Cardiac muscle cell (in vitro differentiated cells and primary cell): ENCODE measurements around the gene WASF1. TPM values are rescaled to one million over a fixed set of nuclear protein-coding genes. Genes with fewer than 3 reads are reported as not detected.

Experiments used
- DNase-seq, 2 donors: peaks; one replicate each; pipeline versions ENCODE4 v3.0.0 to v3.0.0-alpha.2; 2010 to 2017; ENCODE audit warnings: low read depth in 1 of 2, low spot score in 1 of 2
- H3K27ac ChIP-seq: fragments of 200-600 bp; sonication (generic); 2 replicates; pipeline ENCODE4 v1.5.1; 2016
- H3K27me3 ChIP-seq: fragments of 200-600 bp; sonication (generic); 2 replicates; pipeline ENCODE4 v1.6.0; 2016; ENCODE audit warnings: control low read depth
- H3K36me3 ChIP-seq: fragments of 200-600 bp; sonication (generic); 2 replicates; pipeline ENCODE4 v1.5.1; 2016; ENCODE audit warnings: control low read depth
- H3K4me1 ChIP-seq: fragments of 200-600 bp; sonication (generic); 2 replicates; pipeline ENCODE4 v1.8.1; 2017; ENCODE audit warnings: low read depth, mild to moderate bottlenecking, mixed run types
- H3K4me3 ChIP-seq: fragments of 200-600 bp; sonication (generic); 2 replicates; pipeline ENCODE4 v1.5.1; 2016; ENCODE audit warnings: mild to moderate bottlenecking
- H3K9me3 ChIP-seq: fragments of 200-600 bp; sonication (generic); 2 replicates; pipeline ENCODE4 v1.5.1; 2017; ENCODE audit warnings: low read depth, mild to moderate bottlenecking, control low read depth
- polyA plus RNA-seq: library from polyadenylated mRNA; unstranded; fragments of >200 nt; fragmentation: Nextera tagmentation; extraction: Ambion mirVana; gene quantifications from 2 replicates; pipeline ENCODE4 v1.2.1, GENCODE V29; 2016
- total RNA-seq: library from RNA; depleted of rRNA; stranded (reverse); fragments of >200 nt; gene quantifications from 2 replicates; pipeline ENCODE4 v1.2.3, GENCODE V29; 2016
- TF ChIP-seq, protein P1 (sequence below): IDR thresholded peaks from 2 replicates; pipeline ENCODE4 v1.5.1; 2012; ENCODE audit warnings: low read depth, mild to moderate bottlenecking, low read length

Gene WASF1
- total and polyA plus RNA-seq, 2 experiments from 2014 or later = 46.3 to 70.9 TPM

DNA sequence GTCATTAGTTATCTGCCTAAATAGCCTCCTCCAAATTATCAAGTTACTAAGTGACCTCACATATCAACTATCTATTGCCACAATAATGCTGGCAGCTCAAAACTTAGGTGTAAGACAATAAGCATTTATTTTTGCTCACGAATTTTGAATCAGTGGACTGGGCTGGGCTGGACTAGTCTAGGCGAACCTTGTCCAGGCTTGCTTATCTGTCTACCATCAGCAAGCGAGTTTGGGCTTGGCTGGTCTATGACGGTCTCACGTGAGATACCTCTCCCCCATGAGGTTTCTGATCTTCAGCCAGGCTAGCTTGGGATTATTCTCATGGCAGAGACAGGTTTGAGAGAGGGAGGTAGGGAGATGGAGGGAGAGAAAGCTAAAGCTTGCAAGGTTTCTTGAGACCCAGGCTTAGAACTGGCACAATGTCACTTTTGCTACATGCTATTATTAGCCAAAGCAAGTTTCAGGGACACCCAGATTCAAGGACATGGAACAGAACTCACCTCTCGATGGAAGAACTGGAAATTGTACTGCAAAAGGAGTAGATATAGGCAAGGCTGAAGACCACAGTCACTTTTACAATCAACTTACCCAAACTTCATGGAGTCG is 80.9 kb downstream of the WASF1 start:
- H3K36me3 ChIP-seq = peaks cover 19% of the 10 kb centered on the region
- H3K27me3 ChIP-seq = no peaks in the 10 kb centered on the region
- no peak overlapping the region for H3K4me3 ChIP-seq
- peaks cover 21% of the 10 kb centered on the region for H3K4me1 ChIP-seq
- TF ChIP-seq, protein P1, sequence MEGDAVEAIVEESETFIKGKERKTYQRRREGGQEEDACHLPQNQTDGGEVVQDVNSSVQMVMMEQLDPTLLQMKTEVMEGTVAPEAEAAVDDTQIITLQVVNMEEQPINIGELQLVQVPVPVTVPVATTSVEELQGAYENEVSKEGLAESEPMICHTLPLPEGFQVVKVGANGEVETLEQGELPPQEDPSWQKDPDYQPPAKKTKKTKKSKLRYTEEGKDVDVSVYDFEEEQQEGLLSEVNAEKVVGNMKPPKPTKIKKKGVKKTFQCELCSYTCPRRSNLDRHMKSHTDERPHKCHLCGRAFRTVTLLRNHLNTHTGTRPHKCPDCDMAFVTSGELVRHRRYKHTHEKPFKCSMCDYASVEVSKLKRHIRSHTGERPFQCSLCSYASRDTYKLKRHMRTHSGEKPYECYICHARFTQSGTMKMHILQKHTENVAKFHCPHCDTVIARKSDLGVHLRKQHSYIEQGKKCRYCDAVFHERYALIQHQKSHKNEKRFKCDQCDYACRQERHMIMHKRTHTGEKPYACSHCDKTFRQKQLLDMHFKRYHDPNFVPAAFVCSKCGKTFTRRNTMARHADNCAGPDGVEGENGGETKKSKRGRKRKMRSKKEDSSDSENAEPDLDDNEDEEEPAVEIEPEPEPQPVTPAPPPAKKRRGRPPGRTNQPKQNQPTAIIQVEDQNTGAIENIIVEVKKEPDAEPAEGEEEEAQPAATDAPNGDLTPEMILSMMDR = no peak
- H3K9me3 ChIP-seq = no peaks in the 10 kb centered on the region
- peak overlapping the region; percentile 61 for H3K27ac ChIP-seq
- DNase-seq = no peak

DNA sequence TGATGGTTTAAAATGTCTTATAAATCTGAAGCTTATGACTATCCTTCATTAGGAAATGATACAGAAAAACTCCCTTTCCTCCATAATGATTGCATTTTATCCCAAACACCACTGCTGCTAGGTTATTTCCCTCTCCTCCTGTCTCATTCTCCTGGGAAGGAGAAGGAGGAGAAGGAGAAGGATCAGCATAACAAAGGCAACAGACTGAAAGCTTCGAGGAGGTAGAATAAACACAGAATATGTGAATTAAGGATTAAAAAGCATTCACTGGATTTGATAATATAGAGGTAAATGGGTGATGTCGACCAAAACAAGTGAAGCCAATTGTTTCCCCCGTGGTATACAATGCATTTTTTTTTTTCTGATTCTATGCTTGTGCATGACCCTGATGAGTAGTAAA is 82.0 kb downstream of the WASF1 start:
- Histone ChIP-seq H3K36me3 (peaks cover 16% of the 10 kb centered on the region), H3K9me3 (no peaks in the 10 kb centered on the region), H3K4me1 (peaks cover 21% of the 10 kb centered on the region), H3K27me3 (no peaks in the 10 kb centered on the region), H3K4me3 (no peak overlapping the region), H3K27ac (peak overlapping the region; percentile 51)
- TF ChIP-seq, protein P1 = no peak
- no peak for DNase-seq

DNA sequence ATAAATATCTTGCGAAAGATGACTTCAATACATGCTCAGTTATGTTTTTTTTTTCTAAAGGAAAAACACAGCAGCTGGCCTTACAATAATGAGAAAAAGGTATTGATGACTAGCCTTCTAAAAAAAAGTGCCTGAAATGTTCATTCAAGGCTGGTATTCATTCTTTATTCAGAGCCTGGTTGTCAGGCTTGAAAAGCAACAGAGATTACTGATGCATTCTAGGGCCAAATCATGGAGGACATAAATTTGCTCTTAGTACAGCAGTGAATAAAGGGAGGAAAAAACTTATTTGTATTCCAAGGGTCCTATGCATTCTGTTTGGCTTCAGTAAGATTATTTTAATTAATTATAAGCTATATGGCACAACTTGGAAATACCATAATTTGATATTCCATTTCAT is 83.5 kb downstream of the WASF1 start:
- Histone ChIP-seq H3K4me3 (no peak overlapping the region), H3K27ac (no peak overlapping the region), H3K4me1 (peaks cover 21% of the 10 kb centered on the region), H3K27me3 (no peaks in the 10 kb centered on the region), H3K9me3 (no peaks in the 10 kb centered on the region), H3K36me3 (peaks cover 10% of the 10 kb centered on the region)
- TF ChIP-seq, protein P1 = no peak
- no peak for DNase-seq

DNA sequence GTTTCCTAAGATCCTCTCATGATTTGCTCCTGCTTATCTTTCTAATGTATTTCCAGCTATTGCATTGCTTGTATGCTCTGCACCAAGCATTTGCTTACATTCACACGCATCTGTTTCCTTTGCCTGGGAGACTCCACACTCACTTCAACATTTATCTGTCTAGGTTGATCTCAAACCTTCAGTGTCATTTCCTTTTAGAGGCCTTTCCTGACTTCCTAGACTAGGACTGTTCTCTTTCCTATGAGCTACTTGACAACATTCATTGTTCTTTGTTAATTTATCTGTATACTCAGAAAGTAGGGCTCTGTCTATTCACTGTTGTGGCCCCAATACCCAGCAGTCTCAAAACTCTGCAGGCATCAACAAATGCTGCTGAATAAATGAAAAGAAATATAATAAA is 84.4 kb downstream of the WASF1 start:
- TF ChIP-seq, protein P1 = no peak
- Histone ChIP-seq H3K27me3 (no peaks in the 10 kb centered on the region), H3K27ac (no peak overlapping the region), H3K4me3 (no peak overlapping the region), H3K9me3 (no peaks in the 10 kb centered on the region), H3K4me1 (peaks cover 21% of the 10 kb centered on the region), H3K36me3 (peaks cover 2% of the 10 kb centered on the region)
- DNase-seq = peak in 1 of 2 donors; percentile 37

DNA sequence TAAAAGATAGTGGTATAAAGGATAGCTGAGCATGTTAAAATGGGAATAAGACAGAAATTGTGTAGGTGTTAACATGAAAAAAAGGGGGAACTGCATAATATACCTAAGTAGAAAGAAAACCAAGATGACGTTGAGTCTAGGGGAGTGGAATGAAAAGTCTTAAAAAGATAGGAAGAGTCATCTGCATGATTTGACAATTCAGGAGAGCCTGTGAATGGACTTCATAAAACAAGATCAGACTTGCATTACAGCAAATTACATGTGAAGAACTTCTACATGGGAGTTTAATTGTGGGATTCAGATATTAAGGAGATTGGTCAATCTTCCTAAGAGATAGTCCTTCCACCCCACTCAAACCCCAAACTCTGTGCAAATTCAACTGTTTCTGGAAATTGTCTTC is 85.5 kb downstream of the WASF1 start:
- DNase-seq = no peak
- no peak overlapping the region for H3K27ac ChIP-seq
- no peak overlapping the region for H3K4me3 ChIP-seq
- peaks cover 21% of the 10 kb centered on the region for H3K4me1 ChIP-seq
- no peaks in the 10 kb centered on the region for H3K36me3 ChIP-seq
- no peaks in the 10 kb centered on the region for H3K9me3 ChIP-seq
- TF ChIP-seq, protein P1 = no peak
- H3K27me3 ChIP-seq = no peaks in the 10 kb centered on the region
